Brain microvascular endothelial cell (primary cell): ENCODE results near the gene PHF2.
"Not testable (repeated sequence)": the region's sequence is repeated elsewhere in the genome, so short reads cannot be mapped to it uniquely, and the experiment has no call there.

Source experiments
- DNase-seq: peaks from one replicate; pipeline ENCODE4 v3.0.0-alpha.2; 2020
- H3K27ac ChIP-seq: fragments of 250-450 bp; sonication (Bioruptor Pico); 2 replicates; pipeline ENCODE4 v1.5.1; 2020; ENCODE audit warnings: mild to moderate bottlenecking, moderate library complexity
- H3K27me3 ChIP-seq: fragments of 250-450 bp; sonication (Bioruptor Pico); replicated peaks from 2 replicates; pipeline ENCODE4 v1.5.1; 2020; ENCODE audit warnings: mild to moderate bottlenecking
- H3K36me3 ChIP-seq: fragments of 250-450 bp; sonication (Bioruptor Pico); replicated peaks from 2 replicates; pipeline ENCODE4 v1.5.1; 2020; ENCODE audit warnings: mild to moderate bottlenecking
- H3K4me3 ChIP-seq: 2 replicates; pipeline ENCODE4 v1.5.1; 2011; ENCODE audit warnings: low read depth, mild to moderate bottlenecking, control low read depth, low read length, moderate library complexity
- in situ Hi-C: cut with HindIII; loops from 2 replicates; pipeline ENCODE4 v1.10.0; 2017; ENCODE audit warnings: low sequenced_read_pairs, low pct_ligation_motif_present
- TF ChIP-seq, protein P1 (sequence below): IDR thresholded peaks from 2 replicates; pipeline ENCODE4 v1.5.1; 2011; ENCODE audit warnings: low read depth, mild to moderate bottlenecking, moderate library complexity, low read length, control low read depth, inconsistent platforms; ENCODE audit errors: missing control alignments

Gene PHF2

DNA sequence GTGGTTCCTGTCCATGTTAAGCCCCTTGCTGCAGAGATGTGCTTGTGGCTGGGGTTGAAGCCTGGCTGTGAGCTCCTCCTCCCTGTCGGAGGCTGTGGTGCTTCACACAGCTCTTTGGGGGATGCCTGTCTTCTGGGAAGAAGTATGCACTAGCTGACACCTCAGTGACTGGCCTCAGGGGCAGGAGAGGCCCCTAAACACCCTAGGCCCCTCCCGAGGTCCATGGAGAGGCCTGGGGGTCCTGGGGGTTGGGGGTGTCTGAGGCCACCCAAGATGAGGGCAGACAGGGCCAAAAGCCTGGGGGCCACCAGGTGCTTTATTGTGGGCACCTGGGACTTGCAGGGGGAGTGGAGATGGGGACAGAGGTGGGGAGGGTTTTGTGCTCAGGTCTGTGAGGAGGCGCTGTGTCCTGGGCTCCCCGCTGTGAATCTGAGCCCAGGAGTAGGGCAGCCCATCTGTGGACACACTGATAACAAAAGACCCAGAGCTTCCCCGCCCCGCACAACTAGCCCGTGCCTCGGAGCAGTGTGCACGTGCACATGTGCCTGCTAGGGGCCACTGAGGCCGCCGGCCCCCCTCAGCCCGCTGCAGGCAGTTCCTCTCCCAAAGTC is 92.0 kb downstream of the PHF2 start:
- Histone ChIP-seq H3K4me3 (no peak overlapping the region), H3K27ac (no peak overlapping the region), H3K27me3 (no peaks in the 10 kb centered on the region), H3K36me3 (no peaks in the 10 kb centered on the region)
- no peak for DNase-seq
- TF ChIP-seq, protein P1, sequence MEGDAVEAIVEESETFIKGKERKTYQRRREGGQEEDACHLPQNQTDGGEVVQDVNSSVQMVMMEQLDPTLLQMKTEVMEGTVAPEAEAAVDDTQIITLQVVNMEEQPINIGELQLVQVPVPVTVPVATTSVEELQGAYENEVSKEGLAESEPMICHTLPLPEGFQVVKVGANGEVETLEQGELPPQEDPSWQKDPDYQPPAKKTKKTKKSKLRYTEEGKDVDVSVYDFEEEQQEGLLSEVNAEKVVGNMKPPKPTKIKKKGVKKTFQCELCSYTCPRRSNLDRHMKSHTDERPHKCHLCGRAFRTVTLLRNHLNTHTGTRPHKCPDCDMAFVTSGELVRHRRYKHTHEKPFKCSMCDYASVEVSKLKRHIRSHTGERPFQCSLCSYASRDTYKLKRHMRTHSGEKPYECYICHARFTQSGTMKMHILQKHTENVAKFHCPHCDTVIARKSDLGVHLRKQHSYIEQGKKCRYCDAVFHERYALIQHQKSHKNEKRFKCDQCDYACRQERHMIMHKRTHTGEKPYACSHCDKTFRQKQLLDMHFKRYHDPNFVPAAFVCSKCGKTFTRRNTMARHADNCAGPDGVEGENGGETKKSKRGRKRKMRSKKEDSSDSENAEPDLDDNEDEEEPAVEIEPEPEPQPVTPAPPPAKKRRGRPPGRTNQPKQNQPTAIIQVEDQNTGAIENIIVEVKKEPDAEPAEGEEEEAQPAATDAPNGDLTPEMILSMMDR, result no peak
- in situ Hi-C loops, result no loop called here

DNA sequence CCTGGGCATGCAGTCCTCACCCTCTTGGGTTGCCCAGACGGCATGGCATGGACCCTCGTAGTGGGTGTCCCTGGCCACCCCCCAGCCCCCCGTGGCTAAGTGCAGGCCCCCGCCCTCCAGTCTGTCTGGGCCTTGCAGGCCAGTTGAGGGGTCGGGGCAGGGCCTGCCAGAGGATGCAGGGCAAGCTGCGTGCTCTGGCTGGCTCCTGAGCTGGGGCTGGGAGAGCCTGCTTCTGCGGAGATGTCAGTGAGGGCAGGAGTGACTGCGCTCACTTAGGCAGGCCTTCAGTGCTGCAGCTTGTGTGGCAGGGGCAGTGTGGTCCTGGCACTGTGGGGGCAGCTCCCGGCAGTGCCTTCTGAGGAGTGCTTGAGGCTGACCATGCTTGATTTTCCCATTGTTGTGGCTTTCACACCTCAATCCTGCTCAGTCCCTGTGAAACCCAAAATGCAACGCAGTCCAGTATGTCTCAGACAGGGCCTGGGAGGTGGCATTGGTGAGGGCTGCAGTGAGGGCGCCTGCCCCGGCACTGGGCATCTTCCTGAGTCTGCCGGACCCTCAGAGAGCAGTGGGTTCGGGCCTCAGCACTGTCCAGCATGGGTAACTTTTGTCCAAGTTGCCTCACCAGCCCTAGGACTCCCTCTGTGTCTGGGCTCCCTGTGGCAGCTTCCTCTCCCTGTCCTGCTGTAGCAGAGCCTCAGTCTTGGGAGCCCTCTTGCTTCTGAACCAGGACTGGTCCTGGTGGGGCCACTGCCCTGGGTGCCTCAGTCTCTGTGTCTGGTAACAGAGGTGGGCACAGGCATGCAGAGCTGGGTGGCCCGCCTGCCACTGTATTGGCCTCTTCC is 93.0 kb downstream of the PHF2 start:
- no peaks in the 10 kb centered on the region for H3K27me3 ChIP-seq
- no peak overlapping the region for H3K4me3 ChIP-seq
- TF ChIP-seq, protein P1, result no peak
- in situ Hi-C loops, result no loop called here
- H3K27ac ChIP-seq, result no peak overlapping the region
- H3K36me3 ChIP-seq, result no peaks in the 10 kb centered on the region
- no peak for DNase-seq

DNA sequence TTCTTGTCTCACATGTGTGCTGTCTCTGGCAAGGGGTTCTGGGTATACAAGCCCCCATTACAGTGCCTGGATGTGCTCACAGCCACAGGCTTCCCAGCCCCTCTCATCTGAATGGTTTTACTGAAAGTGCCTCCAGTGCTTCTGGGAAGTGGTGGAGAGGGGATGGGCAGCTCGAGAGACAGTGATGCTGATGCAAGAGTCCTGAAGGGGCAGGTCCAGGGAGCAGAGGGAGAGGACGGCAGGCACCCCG is 93.5 kb downstream of the PHF2 start:
- DNase-seq, result no peak
- in situ Hi-C loops, result no loop called here
- H3K4me3 ChIP-seq, result no peak overlapping the region
- TF ChIP-seq, protein P1, result no peak
- no peaks in the 10 kb centered on the region for H3K36me3 ChIP-seq
- H3K27ac ChIP-seq, result no peak overlapping the region
- no peaks in the 10 kb centered on the region for H3K27me3 ChIP-seq

DNA sequence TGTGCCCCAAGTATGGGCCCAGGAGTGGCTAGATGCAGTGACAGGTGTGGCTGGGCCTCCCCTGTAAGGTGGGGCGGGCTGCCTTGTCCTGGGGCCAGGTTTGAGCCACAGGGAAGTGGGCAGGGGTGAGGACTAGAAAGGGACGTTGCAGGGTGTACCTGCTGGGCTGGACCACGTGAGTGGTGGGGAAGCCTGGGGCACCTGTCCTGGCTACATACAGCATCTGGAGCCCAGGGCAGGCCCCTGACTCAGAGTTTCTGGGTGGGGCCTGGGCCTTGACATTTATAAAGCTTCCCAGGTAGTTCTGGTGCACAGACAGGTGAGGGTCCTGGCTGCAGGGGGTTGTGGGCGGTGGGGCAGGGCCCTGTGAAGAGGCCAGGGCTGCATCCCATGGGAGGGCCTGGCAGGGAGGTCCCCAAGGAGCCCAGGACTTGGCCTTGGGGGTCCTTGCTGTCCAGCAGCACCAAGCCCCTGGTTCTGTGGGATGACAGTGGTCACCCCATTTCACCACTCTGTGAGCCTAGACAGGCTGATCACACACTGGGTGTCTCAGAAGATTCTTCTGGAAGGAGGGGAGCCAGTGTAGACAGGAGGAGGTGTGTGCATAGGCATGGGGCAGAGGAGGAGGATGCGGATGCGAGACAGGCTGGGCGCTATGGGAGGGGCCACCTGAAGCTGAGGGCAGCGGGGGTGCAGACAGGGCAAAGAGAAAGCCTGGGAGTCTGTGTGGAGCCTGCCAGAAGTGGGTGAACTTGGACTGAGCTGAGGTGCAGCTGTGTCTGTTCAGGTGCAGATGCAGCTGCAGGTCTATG is 94.0 kb downstream of the PHF2 start:
- H3K36me3 ChIP-seq, result no peaks in the 10 kb centered on the region
- no peak overlapping the region for H3K27ac ChIP-seq
- H3K4me3 ChIP-seq, result no peak overlapping the region
- in situ Hi-C loops, result no loop called here
- no peaks in the 10 kb centered on the region for H3K27me3 ChIP-seq
- TF ChIP-seq, protein P1, result no peak
- peak; percentile 18 for DNase-seq

DNA sequence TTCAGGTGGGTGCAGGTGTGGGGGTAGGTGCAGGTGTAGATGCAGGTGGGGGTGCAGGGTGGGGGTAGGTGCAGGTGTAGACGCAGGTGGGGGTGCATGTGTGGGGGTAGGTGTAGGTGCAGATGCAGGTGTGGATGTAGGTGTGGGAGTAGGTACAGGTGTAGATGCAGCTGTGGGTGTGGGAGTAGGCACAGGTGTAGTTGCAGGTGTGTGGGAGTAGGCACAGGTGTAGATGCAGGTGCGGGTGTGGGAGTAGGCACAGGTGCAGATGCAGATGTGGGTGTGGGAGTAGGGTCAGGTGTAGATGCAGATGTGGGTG is 94.6 kb downstream of the PHF2 start:
- Histone ChIP-seq H3K36me3 (no peaks in the 10 kb centered on the region), H3K27ac (no peak overlapping the region), H3K27me3 (no peaks in the 10 kb centered on the region), H3K4me3 (no peak overlapping the region)
- TF ChIP-seq, protein P1, result no peak
- DNase-seq, result no peak
- in situ Hi-C loops, result no loop called here

DNA sequence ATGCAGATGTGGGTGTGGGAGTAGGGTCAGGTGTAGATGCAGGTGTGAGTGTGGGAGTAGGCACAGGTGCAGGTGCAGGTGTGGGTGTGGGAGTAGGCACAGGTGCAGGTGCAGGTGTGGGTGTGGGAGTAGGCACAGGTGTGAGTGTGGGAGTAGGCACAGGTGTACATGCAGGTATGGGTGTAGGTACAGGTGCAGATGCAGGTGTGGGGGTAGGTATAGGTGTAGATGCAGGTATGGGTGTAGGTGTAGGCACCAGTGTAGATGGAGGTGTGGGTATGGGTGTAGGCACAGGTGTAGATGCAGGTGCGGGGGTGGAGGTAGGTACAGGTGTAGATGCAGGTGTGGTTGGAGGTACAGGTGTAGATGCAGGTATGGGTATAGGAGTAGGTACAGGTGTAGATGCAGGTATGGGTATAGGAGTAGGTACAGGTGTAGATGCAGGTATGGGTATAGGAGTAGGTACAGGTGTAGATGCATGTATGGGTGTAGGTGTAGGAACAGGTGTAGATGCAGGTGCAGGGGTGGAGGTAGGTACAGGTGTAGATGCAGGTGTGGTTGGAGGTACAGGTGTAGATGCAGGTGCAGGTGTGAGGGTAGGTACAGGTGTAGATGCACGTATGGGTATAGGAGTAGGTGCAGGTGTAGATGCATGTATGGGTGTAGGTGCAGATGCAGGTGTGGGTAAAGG is 96.1 kb downstream of the PHF2 start:
- H3K36me3 ChIP-seq, DNase-seq, H3K27me3 ChIP-seq, in situ Hi-C loops, H3K4me3 ChIP-seq, H3K27ac ChIP-seq: not testable (repeated sequence)
